B cell (primary cell): ENCODE results near the gene VCL. TPM values are rescaled to one million over a fixed set of nuclear protein-coding genes. Genes with fewer than 3 reads are reported as not detected.

ENCODE experiments used
- ATAC-seq: fragments of 200-7000 bp; cut with Tn5 transposase; one replicate; pipeline ENCODE4 v1.10.0; 2021; ENCODE audit warnings: low read depth, mild to moderate bottlenecking, moderate number of reproducible peaks, moderate library complexity
- CTCF ChIA-PET: fragments of 350-600 bp; sonication (Branson Sonifier 250); formaldehyde crosslinking; loops from one replicate; lab custom pipeline; 2021; ENCODE audit warnings: antibody characterized with exemption, inconsistent platforms; lab: Charles Lee
- POLR2A ChIA-PET: fragments of 350-600 bp; sonication (Branson Sonifier 250); formaldehyde crosslinking; loops from one replicate; lab custom pipeline; 2021; ENCODE audit warnings: antibody characterized with exemption; lab: Charles Lee
- DNase-seq: peaks from one replicate; pipeline ENCODE4 v3.0.0; 2013
- H2AFZ ChIP-seq: 2 replicates; pipeline ENCODE4 v1.6.1; 2012; ENCODE audit warnings: mild to moderate bottlenecking, low read depth, low read length; ENCODE audit not compliant: insufficient read depth, poor library complexity, severe bottlenecking
- H3K27ac ChIP-seq, 2 donors: 1 replicate in 1 of 2; 2 replicates in 1 of 2; pipeline ENCODE4 v1.5.1; 2012 to 2013; ENCODE audit warnings: low read length in 2 of 2, mild to moderate bottlenecking in 2 of 2, moderate library complexity in 1 of 2
- H3K27me3 ChIP-seq, 4 experiments: fragments of 200-600 bp in 1 of 4; sonication (generic) in 1 of 4; replicated peaks in 1 of 4; 1 replicate in 2 of 4; 2 replicates in 2 of 4; pipeline versions ENCODE4 v1.6.1 to v1.7.0; 2013 to 2016; ENCODE audit warnings: low read length in 3 of 4, mild to moderate bottlenecking in 2 of 4, mixed read lengths in 1 of 4, moderate library complexity in 1 of 4; ENCODE audit not compliant: insufficient read depth in 4 of 4, control insufficient read depth in 3 of 4; ENCODE audit errors: control extremely low read depth in 1 of 4
- H3K36me3 ChIP-seq, 2 experiments: replicated peaks in 1 of 2; 1 replicate in 1 of 2; 2 replicates in 1 of 2; pipeline versions ENCODE4 v1.6.1 to v1.7.1; 2013; ENCODE audit warnings: low read length in 1 of 2; ENCODE audit not compliant: insufficient read depth in 2 of 2, control insufficient read depth in 1 of 2; ENCODE audit errors: control extremely low read depth in 1 of 2, extremely low read depth in 1 of 2
- H3K4me1 ChIP-seq, 2 donors: fragments of 200-600 bp in 1 of 2; sonication (generic) in 1 of 2; 1 replicate in 1 of 2; 2 replicates in 1 of 2; pipeline versions ENCODE4 v1.5.1 to v1.6.1; 2013 to 2017; ENCODE audit warnings: low read length in 2 of 2; ENCODE audit not compliant: control insufficient read depth in 2 of 2, insufficient read depth in 2 of 2
- H3K4me2 ChIP-seq: replicated peaks from 2 replicates; pipeline ENCODE3; 2012; ENCODE audit warnings: mild to moderate bottlenecking, low read depth, low read length; ENCODE audit not compliant: poor library complexity, severe bottlenecking
- H3K4me3 ChIP-seq, 5 experiments: fragments of 200-600 bp in 1 of 5; sonication (generic) in 1 of 5; 1 replicate in 3 of 5; 2 replicates in 2 of 5; pipeline versions ENCODE4 v1.5.1 to v1.7.0; 2011 to 2016; ENCODE audit warnings: low read length in 4 of 5, mild to moderate bottlenecking in 4 of 5, low read depth in 2 of 5, control low read depth in 1 of 5, moderate library complexity in 1 of 5; ENCODE audit not compliant: insufficient read depth in 1 of 5; ENCODE audit errors: control extremely low read depth in 1 of 5, extremely low read depth in 1 of 5
- H3K79me2 ChIP-seq: fragments of 200-600 bp; sonication (generic); one replicate; pipeline ENCODE4 v1.6.0; 2016; ENCODE audit warnings: low read length; ENCODE audit not compliant: control insufficient read depth, insufficient read depth
- H3K9ac ChIP-seq: fragments of 200-600 bp; sonication (generic); 2 replicates; pipeline ENCODE4 v1.6.1; 2017; ENCODE audit warnings: mild to moderate bottlenecking, low read length, moderate library complexity
- H3K9me3 ChIP-seq, 3 donors: one replicate each; pipeline versions ENCODE4 v1.6.1 to v1.7.1; 2013; ENCODE audit warnings: low read length in 2 of 3; ENCODE audit not compliant: control insufficient read depth in 2 of 3, insufficient read depth in 1 of 3; ENCODE audit errors: control extremely low read depth in 1 of 3
- H4K20me1 ChIP-seq: 2 replicates; pipeline ENCODE4 v1.6.0; 2012; ENCODE audit warnings: mild to moderate bottlenecking, low read length; ENCODE audit not compliant: insufficient read depth, control insufficient read depth, poor library complexity, severe bottlenecking
- H3K27ac Mint-ChIP-seq: one replicate; pipeline ENCODE4 v1.8.0; 2021; ENCODE audit warnings: mixed read lengths
- H3K27me3 Mint-ChIP-seq: one replicate; pipeline ENCODE4 v1.8.0; 2021; ENCODE audit warnings: mixed read lengths
- H3K4me1 Mint-ChIP-seq: one replicate; pipeline ENCODE4 v1.8.0; 2021; ENCODE audit warnings: mixed read lengths
- H3K4me3 Mint-ChIP-seq: one replicate; pipeline ENCODE4 v1.8.0; 2021; ENCODE audit warnings: mixed read lengths
- H3K9me3 Mint-ChIP-seq: one replicate; pipeline ENCODE4 v1.8.0; 2022; ENCODE audit warnings: mixed read lengths; ENCODE audit not compliant: insufficient read depth
- CTCF ChIP-seq: fragments of 200-600 bp; IDR thresholded peaks from one replicate; pipeline ENCODE4 v1.8.0; 2022; ENCODE audit warnings: antibody characterized with exemption, mild to moderate bottlenecking
- EZH2 ChIP-seq: IDR thresholded peaks from 2 replicates; pipeline ENCODE4 v1.6.1; 2012; ENCODE audit warnings: borderline replicate concordance, low read depth, mild to moderate bottlenecking, moderate library complexity, low read length; ENCODE audit not compliant: insufficient read depth, poor library complexity, severe bottlenecking
- WGBS: methylation state at CpG from one replicate; pipeline ENCODE4 v1.1.5; 2013; ENCODE audit warnings: missing lambda C conversion rate; ENCODE audit not compliant: insufficient coverage; 5-methylcytosine and 5-hydroxymethylcytosine counted together
- intact Hi-C: fragments of 100-400 bp; cut with micrococcal nuclease; formaldehyde crosslinking; loops from one replicate; pipeline ENCODE4 v1.10.0; 2022
- polyA plus RNA-seq: library from polyadenylated mRNA; depleted of rRNA; stranded (reverse); fragments of >200 nt; gene quantifications from 2 replicates; pipeline ENCODE4 v1.2.3, GENCODE V29; 2012
- total RNA-seq, 2 donors: library from RNA; stranded (reverse); fragments of 120-200 nt in 1 of 2; gene quantifications; 1 replicate in 1 of 2; 2 replicates in 1 of 2; pipeline versions ENCODE4 v1.2.3 to v1.2.4, GENCODE V29; 2013 to 2022

The VCL gene
- total and polyA plus RNA-seq, 2 donors (not counting 1 experiment from before 2014, with no cell fraction given) = 13.1 to 29.8 TPM

GRCh38 chr10:73956476-73957359 lies 41.2 kb upstream of the VCL start:
- H3K79me2 ChIP-seq = no peaks in the 10 kb centered on the region
- H3K27ac Mint-ChIP-seq = peak overlapping the region; percentile 99
- peak overlapping the region; percentile 92 to 93 for H3K27ac ChIP-seq
- peaks cover 56% of the 10 kb centered on the region for H3K4me1 Mint-ChIP-seq
- H2AFZ ChIP-seq = peak overlapping the region; percentile 42
- TF ChIP-seq CTCF = no peak
- no peak for TF ChIP-seq EZH2
- peak overlapping the region; percentile 83 for H3K4me3 Mint-ChIP-seq
- no peaks in the 10 kb centered on the region for H3K36me3 ChIP-seq
- 5% methylated on average over 7 of the region's 9 CpGs for WGBS
- H3K4me1 ChIP-seq = peaks cover 50 to 54% of the 10 kb centered on the region in 2 donors
- ChIA-PET CTCF (interaction anchor here (0.6 to 3.4 kb wide), 23 partner anchors 10 to 711 kb away, joined by 3 to 45 read pairs (median 4); partner anchors contain the start of gene VCL), POLR2A (interaction anchor here (0.5 to 1.5 kb wide), 7 partner anchors 9 to 342 kb away, joined by 3 to 4 read pairs (median 3); partner anchors contain the start of gene VCL)
- H3K4me2 ChIP-seq = peak overlapping the region; percentile 81
- peaks cover 0 to 5% (median 0%) of the 10 kb centered on the region in 3 donors for H3K9me3 ChIP-seq
- H3K9me3 Mint-ChIP-seq = no peaks in the 10 kb centered on the region
- peak; percentile 61 for ATAC-seq
- H3K9ac ChIP-seq = peak overlapping the region; percentile 56
- intact Hi-C loops = loop anchor here (1.0 to 5.0 kb wide), 6 partner anchors 16 to 1161 kb away; partner anchors contain the start of gene VCL
- H3K4me3 ChIP-seq = peak overlapping the region; percentile 13 to 42 (median 24)
- H3K27me3 ChIP-seq = no peaks in the 10 kb centered on the region
- H3K27me3 Mint-ChIP-seq = no peaks in the 10 kb centered on the region
- DNase-seq = peak; percentile 82
- no peaks in the 10 kb centered on the region for H4K20me1 ChIP-seq
